Stimulated activated CD8-positive, alpha-beta memory T cell treated with anti-CD3 and anti-CD28 coated beads, Interleukin-12 subunit alpha, Interleukin-12 subunit beta, amount 100 ng/mL, for 24 hours (primary cell): ENCODE results near the gene XPO5.
"Not testable (repeated sequence)": the region's sequence is repeated elsewhere in the genome, so short reads cannot be mapped to it uniquely, and the experiment has no call there.

Experiments used
- DNase-seq: peaks from one replicate; pipeline ENCODE4 v3.0.0-alpha.2; 2020; ENCODE audit errors: extremely low read depth

The XPO5 gene

DNA sequence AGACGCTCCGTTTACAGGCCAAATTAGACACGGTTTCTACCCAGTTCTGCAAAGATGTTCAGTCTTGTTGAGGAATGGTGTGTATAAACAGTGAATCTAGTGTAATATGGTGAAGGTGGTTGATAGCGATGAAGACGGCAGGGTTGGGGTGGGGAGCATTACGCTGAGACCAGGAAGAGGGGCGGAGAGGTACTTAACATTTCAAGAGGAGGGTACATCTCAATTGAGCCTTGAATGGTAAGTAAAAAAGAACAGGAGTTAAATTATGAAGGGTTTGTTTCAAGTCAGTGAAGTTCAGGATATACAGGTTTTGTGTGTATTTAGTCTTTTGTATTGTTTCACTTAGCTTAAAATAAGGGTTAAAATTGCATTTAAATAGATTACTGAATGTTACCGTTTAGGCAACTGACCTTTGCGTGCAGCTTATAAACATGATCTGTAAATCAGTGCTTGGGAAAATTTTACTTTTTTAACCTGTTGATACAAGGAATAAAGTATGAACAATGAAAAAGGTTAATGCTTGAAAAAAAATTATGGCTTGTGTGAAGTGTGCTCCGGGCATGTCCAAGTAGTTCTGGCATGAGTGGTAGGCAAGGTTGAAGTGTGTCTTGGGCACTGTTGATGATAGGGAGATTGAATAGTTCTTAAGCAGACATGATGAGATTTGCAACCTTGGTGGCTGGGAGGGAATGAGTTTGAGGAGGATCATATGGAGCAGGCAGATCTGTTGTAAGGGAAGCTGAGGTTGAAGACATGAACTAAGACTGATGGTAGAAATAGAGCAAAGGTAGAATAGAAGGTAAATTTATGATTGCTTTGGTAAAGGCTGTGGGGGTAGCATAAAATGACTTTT, 58.1 kb downstream of the XPO5 start:
- DNase-seq: no peak

DNA sequence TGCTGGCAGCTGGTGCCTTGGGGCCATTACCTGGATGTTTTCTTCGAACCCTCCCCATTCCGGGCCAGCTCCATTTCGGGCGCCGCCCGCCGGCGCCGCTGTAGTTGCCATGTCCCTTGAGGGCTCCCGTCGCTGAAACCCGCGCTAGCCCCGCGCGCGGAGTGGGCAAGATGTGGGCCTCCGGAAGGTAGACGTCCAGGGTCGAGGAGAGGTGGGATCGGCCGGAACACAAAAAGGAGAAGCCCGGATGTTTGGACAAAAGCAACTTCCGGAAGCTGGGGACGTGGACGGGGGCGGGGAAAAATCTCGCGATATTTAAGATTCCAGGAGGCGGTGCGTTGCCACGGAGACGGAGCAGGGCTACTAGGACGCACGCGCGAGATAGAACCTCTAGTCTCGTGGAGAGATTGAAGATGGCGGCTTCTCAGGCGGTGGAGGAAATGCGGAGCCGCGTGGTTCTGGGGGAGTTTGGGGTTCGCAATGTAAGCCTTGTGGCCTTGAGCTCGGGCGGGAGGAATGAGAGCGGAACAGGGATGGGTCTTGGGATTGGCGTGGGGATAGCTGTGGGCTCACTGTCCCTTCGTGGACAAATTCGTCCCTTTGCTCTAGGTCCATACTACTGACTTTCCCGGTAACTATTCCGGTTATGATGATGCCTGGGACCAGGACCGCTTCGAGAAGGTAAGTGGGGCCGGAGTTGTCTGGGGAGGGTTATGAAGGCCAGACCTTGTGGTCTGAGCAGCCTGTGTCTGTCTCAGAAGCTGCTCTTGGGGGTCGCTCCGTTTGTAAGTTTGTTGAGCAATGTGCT, 58.9 kb downstream of the XPO5 start, which contains the start of the genes POLR1C and YIPF3:
Gene POLR1C (plus strand): TSS at position 393 of the 808 bp plus-strand sequence. CDS start 21 bp downstream, at position 414.
Gene YIPF3 (minus strand): TSS at position 230 of the 808 bp plus-strand sequence. CDS start 119 bp downstream, at position 111.
- DNase-seq: peak; percentile 94

DNA sequence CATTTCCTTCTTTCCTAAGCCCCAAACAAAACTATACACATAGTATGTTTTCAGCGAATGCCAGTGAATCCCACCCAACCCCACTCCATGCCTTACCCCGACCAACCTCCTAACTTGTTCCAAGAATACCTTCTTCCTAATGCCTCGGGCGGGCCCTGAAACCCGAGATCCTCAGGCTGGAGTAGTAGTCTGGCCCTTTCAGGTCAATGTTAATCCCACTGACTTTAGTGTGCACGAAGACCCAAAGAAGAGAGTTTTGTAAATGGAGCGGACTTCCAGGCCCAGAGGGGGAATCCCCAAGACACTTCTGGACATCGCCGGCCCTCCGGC, 59.5 kb downstream of the XPO5 start:
- no peak for DNase-seq

DNA sequence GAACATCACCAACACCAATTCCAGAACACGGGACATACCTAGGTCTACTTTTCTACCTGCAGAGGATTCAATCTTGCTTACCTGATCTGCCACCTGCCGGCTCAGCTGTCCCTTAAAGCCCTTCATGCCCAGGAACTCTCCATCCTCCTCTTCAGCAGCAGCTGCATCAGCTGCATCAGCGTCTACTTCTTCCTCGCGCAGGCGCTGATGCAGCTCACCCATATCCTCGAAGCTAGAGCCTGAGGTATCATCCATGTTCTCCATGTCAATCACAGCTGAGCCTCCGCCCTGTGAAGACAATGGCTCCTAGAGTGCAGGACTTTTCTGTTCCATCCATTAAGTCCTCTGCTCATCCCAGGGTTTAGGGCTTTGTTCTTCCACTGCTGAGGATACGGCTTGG, 60.0 kb downstream of the XPO5 start:
- DNase-seq: no peak

DNA sequence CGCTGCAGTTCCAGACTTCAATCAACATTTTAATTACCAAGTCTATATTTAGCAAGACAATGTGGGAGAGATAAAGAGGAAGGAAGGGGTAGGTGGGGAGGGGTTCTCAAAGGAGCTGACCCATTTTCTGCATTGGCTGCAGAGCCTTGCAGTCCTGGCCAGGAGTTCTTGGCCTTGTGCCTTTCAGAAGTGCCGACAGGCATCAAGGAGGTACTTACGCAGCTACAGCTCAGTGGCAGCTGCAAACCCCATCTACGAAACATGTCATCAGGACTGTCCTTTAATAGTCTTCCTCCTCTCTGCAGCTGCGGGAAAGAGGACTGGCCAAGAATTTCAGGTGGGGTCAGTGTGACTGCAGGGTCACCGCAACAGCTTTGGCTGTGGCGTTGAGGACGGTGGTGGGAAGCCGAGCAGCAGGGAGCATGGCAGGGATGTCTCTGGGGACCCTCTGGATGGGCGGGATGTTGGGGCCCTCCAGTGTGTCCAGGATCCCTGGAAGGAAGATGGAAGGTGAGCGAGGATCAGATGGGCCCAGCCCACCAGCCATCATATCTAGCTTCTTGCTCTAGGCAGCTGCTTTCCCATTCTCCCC, 63.9 kb downstream of the XPO5 start:
- DNase-seq: no peak

DNA sequence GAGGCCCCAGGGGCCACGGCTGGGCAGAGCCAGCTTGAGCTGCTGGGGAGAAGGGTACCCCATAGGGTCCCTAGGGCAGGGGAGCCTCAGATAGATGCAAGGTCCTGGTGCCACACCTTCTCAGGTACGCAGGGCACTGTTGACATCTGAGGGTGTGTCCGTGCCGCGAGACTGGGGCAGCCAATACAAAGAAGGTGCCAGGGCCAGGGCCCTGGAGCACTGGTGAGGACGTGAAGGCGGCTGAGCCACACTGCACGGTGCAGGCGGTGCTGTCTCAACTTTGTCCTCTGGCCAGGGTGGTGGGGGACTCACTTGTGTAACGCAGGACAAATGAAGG, 65.0 kb downstream of the XPO5 start:
- no peak for DNase-seq

DNA sequence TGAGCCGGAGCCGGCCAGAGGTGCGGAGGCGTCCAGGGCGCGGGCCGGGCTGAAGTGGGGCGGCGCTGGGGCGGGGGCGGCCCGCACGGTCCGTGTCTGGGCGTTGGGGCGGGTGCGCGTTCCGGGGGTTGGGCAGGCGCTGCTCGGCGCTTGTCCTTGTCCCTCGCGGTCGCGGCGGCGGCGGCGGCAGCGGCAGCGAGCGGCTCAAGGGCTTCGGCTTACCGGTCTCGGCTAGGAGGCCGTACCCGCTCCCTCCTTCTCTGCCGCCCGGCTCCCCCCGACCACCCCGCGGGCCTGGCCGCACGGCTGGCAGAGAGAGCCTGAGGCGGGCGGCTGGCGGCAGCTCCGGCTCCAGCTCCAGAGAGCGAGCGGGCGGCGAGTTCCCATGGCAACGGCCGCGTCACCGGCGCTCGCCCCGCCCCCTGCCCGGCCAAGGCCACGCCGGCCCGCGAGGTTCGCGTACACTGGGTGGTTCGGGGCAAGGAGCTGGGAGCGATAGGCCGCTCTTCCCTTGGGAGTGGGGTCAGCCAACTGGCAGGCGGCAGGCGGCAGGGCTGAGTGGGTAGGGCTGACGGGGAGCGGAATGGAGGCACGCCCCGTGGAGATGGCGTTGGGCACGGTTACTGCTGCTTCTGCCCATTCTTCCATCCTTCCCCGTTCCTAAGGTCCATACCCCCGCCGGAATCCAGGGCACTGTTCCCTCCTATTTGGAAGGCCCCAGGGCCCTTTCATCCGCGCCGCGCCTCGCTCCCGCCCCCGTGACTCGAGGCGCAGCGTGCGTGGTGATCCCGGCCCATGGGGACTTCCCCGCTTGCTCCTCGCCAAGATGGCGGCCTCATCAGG, 65.6 kb downstream of the XPO5 start, which contains the start of gene LRRC73:
Gene LRRC73 (minus strand): TSS at position 363 of the 843 bp plus-strand sequence. CDS start 561 bp downstream, outside the sequence.
- peak; percentile 49 for DNase-seq

DNA sequence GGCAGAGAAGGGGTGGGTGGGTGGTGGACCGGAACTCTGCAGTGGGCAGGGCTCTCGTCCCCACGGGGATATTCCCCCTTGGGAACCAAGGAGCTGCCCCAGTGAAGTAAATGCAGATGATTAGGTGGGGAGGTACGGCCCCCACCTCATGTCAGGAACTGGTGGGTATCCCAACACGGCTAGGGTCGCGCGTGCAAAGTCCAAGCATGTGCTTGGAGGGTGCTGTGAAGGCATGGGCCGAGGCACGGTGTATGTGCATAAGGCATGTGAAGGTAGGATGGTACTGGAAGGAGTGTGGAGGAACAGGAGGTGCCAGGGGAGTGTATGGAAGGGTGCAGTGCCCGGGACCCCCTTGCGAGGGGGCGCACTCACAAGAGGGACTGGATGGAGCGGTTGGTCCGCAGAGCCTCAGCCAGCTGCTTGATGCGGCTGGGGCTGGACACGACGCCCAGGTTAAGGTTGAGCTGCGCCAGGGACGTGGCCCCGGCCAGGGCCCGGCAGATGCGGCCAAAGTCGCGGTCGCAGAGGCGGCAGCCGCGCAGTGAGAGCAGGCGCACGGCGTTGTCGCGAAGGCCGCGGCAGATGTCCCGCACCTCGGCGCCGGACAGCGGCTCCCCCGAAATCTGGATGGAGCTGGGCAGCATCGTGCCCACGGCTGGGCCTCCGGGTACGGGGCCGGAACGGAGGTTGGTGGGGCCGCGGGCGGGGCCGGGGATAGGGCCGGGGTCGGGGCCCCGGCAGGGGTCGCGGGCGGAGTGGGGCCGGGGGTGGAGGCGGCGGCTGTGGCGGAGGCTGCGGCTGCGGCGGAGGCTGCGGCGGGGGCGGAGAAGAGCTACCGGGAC, 66.5 kb downstream of the XPO5 start:
- DNase-seq: no peak

DNA sequence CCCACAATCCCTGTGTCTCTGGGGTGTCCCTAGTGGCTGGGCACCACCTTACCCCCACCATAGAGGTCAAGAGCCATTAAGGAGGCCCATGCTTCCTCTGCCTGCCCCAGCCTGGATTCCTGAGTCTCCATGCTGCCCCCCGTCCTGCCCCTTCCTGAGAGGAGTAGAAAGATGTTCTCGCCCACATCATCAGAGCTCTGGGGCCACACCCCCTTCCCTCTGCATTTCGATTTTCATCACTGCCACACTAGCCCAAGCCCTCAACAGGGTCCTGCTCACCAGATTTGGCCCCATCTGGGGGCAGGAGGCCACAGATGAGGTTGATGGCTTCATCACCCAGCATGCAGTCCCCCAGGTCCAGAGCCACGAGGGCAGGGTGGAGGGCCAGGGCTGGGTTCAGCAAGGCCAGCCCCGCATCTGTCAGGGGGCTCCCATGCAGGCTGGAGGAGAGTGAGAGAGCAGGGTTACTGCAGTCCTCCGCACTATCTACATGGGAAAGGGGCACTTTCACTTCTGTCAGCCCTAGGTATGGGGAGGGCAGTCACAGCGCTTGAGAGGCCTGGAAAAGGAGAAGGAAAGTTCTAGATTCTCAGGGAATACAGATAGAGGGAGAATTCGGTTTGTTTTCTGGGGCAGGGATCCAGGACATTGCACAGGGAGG, 67.2 kb downstream of the XPO5 start:
- DNase-seq: no peak

DNA sequence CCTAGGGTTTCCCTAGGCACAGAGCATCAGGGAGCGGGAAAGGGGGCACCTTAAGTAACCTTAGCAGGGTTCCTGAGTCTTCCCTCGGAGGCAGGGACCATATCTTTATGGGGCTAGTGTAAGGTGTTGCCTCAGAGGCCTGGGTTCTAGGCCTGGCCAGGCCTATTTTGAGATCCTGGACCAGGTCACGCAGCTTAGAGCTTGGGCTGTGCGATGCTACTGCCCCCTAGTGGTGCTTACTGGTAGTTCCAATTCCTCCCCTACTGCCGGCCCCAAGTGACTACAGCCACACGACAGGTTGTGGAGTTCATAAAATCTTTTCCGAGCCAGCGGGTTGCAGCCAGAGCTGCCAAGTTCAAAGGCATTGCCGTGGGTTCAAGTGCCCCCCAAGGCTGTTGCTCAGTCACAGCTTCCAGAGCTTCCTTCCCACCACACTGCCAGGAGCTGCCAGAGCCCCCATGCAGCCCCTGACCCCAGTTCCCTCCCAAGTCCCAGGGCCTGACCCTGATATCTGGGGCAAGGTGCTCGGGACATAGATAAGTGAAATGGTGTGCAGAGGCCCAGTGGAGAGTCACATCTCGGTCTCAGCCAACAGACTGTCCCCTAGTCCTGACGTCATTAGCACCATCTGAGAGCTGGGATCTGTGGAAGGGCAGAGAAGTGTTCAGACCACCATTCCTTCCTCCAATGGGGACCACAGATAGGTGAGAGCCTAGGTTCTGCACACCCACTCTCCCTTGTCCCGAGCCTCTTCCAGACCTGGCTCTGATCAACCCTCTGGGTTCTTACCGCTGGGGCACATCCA, 69.0 kb downstream of the XPO5 start:
- DNase-seq: peak; percentile 51

DNA sequence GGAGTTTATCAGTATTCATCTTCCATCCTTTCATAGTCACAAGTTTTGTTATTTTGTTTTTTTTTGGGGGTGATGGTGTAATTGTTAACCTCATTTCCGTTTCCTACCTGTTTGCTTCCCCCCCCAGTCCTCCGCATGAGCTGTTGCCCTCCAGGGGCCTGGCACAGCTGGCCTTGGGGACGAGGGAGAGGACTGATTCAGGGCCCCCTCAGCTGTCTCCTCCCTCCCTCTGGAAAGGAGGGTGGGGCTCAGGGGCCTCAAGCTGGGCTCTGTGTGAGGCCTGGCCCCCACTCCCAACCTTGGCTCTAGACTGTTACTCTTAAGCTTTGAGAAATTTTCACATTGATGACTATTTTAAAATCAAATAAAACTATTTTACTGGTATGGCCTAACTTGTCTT, 69.7 kb downstream of the XPO5 start:
- no peak for DNase-seq

DNA sequence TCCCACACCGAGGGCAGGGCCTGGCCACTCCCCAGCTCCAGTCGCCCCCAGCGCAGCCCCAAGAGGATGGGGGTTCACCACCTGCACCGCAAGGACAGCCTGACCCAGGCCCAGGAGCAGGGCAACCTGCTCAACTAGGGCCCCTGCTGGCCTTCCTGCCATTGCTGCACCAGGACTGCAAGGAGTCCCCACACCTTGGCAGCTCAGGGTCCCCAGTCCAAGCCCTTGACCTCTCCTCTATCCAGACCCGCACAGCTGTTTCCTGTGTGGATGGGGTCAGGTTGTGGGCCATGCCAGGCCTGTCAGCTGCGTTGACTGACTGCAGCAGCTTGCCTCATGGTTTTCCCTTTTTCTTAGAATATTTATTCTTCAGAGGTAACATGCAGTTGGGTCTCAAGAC, 70.1 kb downstream of the XPO5 start:
- DNase-seq: no peak

DNA sequence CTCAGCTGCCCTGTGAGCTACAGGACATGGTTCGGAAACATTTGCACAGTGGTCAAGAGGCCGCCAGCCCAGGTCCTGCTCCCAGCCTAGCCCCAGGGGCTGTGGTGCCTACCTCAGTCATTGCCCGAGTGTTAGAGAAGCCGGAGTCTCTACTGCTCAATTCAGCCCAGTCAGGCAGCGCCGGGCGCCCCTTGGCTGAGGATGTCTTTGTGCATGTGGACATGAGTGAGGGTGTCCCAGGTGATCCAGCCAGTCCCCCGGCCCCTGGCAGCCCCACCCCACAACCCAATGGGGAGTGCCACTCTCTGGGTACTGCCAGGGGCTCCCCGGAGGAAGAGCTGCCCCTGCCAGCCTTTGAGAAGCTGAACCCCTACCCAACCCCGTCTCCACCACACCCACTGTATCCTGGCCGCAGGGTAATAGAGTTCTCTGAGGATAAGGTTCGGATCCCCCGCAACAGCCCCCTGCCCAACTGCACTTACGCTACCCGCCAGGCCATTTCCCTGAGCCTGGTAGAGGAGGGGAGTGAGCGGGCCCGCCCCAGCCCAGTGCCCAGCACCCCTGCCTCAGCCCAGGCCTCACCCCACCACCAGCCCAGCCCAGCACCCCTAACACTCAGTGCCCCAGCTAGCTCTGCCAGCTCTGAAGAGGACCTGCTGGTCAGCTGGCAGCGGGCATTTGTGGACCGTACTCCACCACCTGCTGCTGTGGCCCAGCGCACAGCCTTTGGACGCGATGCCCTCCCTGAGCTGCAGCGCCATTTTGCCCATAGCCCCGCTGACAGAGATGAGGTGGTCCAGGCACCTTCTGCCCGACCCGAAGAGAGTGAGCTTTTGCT, 70.9 kb downstream of the XPO5 start:
- DNase-seq: no peak

DNA sequence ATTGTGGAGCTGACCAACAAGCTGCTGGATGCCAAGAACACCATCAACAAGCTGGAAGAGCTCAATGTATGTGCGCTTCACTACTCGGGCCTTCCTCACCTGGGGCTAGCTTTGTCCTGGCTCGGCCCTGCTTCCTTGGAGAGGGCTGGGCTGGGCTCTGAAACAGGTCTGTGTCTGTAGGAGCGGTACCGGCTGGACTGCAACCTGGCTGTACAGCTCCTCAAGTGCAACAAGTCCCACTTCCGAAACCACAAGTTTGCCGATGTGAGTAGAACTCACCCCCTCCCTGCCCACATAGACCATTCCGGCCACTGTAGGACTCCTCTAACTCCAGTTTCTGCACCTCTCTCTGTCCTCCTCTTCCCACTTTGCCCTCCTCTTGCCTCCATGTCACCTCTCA, 72.4 kb downstream of the XPO5 start:
- no peak for DNase-seq

DNA sequence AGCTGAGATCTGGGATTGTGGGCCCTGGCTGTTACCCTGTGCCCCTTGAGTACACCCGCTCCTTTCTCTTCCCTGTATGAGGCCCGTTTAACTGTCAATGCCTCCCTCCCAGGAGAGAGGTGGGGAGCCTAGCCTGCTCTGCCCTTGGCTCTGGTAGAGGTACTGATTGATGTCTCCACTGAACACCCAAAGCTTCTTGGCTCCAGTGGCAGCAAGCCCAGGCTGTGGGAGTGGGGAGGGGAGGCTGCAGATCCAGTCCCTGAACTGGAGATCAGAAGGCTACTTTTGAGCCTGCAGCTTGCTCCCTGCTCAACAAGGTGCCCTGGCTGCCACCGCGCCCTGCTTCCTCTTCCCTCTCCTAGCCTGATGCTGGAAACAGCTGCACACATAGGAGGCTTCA, 73.2 kb downstream of the XPO5 start:
- no peak for DNase-seq

DNA sequence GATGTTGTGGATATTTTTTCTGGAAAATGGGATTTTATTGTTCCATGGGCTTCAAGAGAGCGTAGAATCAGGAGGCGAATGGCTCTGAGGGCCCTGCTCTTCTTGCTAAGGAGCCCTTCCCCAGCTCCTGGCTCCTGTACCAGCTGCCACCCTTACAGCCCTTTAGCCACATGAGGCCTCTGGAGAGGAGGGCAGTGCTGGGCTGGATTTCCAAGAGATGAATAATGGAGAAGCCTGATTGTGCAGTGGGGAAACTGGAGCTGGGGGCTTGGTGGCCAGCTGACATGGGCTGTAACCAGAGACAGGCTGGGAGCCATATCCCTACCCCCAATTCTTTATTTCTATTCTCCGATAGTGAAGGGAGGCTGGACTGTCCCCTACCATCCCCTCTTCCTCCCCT, 74.9 kb downstream of the XPO5 start:
- DNase-seq: no peak

DNA sequence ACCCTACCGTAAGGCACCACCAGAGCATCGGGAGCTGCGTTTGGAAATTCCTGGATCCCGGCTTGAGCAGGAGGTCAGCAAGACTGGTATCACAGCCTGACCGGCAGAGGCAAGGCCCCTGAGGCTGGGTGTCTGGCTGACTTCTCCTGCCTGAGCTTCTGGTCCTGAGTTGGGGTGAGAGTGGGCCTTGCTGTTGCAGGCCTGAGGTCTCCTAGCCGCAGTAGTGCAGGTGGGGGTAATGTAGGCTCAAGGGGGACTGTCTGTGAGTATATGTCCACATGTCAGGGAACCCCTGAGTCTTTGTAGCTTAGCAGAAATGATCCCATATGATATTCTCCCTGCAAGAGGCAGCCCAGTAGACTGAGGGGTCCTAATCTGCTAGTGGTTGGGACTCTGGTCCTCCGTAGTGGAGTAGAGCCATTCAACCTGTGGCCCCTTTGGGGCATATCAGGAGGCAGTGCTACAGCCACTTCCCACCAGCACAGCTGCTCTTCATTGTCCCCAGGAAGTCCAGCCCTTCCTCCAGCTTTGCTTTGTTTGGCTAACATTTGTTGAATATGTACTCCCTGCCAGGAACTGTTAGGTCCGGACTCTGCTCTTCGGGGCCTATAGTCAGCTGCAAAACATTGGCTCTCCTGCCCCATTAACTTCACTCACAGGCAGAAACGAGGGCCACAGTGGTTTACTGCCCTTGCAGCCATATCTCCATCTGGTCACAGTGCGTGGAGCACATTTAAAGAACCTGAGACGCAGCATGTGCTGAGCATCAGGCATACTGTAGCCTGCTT, 76.6 kb downstream of the XPO5 start:
- DNase-seq: no peak

DNA sequence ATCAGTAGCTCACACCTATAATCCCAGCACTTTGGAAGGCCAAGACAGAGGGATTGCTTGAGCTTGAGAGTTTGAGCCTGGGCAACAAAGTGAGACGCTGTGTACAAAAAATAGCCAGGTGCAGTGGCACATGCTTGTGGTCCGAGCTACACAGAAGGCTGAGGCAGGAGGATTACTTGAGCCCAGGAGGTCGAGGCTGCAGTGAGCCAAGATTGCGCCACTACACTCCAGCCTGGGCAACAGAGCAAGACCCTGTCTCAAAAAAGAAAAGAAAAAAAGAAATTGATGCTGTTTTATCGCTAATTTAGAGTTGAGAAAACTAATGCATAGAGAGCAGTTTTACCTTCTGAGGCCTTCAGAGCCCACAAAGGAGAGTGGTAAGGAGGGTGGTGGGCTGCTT, 77.5 kb downstream of the XPO5 start:
- not testable (repeated sequence) for DNase-seq
